Mesenchymal stem cell (in vitro differentiated cells and primary cell): ENCODE data around the gene LCN9.
A peak's percentile ranks its signal among the peaks of the same experiment; 100 is the strongest.

Experiments used
- DNase-seq: peaks from one replicate; pipeline ENCODE4 v3.0.0-alpha.2; 2013
- H2AFZ ChIP-seq: one replicate; pipeline ENCODE4 v1.6.1; 2013; ENCODE audit warnings: low read depth, mild to moderate bottlenecking, control low read depth, inconsistent platforms, low read length, moderate library complexity
- H2AK5ac ChIP-seq: 2 replicates; pipeline ENCODE4 v1.6.1; 2013; ENCODE audit warnings: low read length, moderate library complexity, mild to moderate bottlenecking, inconsistent platforms; ENCODE audit not compliant: severe bottlenecking
- H2BK120ac ChIP-seq: one replicate; pipeline ENCODE4 v1.6.1; 2013; ENCODE audit warnings: low read depth, mild to moderate bottlenecking, inconsistent platforms, low read length, moderate library complexity
- H2BK12ac ChIP-seq, 2 experiments: one replicate each; pipeline ENCODE4 v1.6.1; 2013; ENCODE audit warnings: inconsistent platforms in 2 of 2, low read length in 2 of 2, mild to moderate bottlenecking in 2 of 2, moderate library complexity in 2 of 2, control low read depth in 1 of 2
- H2BK15ac ChIP-seq: one replicate; pipeline ENCODE4 v1.6.1; 2013; ENCODE audit warnings: mild to moderate bottlenecking, low read depth, inconsistent platforms; ENCODE audit not compliant: poor library complexity, severe bottlenecking
- H2BK5ac ChIP-seq: 2 replicates; pipeline ENCODE4 v1.6.1; 2013; ENCODE audit warnings: low read depth, mild to moderate bottlenecking, low read length, control low read depth, inconsistent platforms; ENCODE audit not compliant: poor library complexity, severe bottlenecking
- H3K14ac ChIP-seq, 2 experiments: one replicate each; pipeline ENCODE4 v1.6.1; 2013; ENCODE audit warnings: inconsistent platforms in 2 of 2, low read length in 2 of 2, control low read depth in 1 of 2, mild to moderate bottlenecking in 1 of 2, moderate library complexity in 1 of 2
- H3K18ac ChIP-seq, 2 experiments: one replicate each; pipeline ENCODE4 v1.6.1; 2013; ENCODE audit warnings: inconsistent platforms in 2 of 2, low read length in 2 of 2, control low read depth in 1 of 2, low read depth in 1 of 2, mild to moderate bottlenecking in 1 of 2
- H3K23ac ChIP-seq, 2 experiments: one replicate each; pipeline ENCODE4 v1.6.1; 2013; ENCODE audit warnings: inconsistent platforms in 2 of 2, low read length in 2 of 2, mild to moderate bottlenecking in 2 of 2, moderate library complexity in 2 of 2, control low read depth in 1 of 2
- H3K27ac ChIP-seq: 2 replicates; pipeline ENCODE4 v1.5.1; 2013; ENCODE audit warnings: mild to moderate bottlenecking, moderate library complexity, low read length, control low read depth, inconsistent platforms; ENCODE audit not compliant: poor library complexity, severe bottlenecking
- H3K27me3 ChIP-seq, 2 experiments: 2 replicates each; pipeline versions ENCODE4 v1.6.1 to v1.7.0; 2013; ENCODE audit warnings: low read length in 2 of 2, mild to moderate bottlenecking in 2 of 2, moderate library complexity in 2 of 2, control low read depth in 1 of 2, inconsistent platforms in 1 of 2; ENCODE audit not compliant: control insufficient read depth in 1 of 2, insufficient read depth in 1 of 2
- H3K36me3 ChIP-seq, 2 experiments: 2 replicates each; pipeline versions ENCODE4 v1.6.1 to v1.7.0; 2013; ENCODE audit warnings: low read length in 2 of 2, control low read depth in 1 of 2, inconsistent platforms in 1 of 2, low read depth in 1 of 2, mild to moderate bottlenecking in 1 of 2; ENCODE audit not compliant: insufficient read depth in 2 of 2, control insufficient read depth in 1 of 2
- H3K4ac ChIP-seq, 2 experiments: one replicate each; pipeline ENCODE4 v1.6.1; 2013; ENCODE audit warnings: inconsistent platforms in 2 of 2, low read length in 2 of 2, mild to moderate bottlenecking in 2 of 2, moderate library complexity in 2 of 2, control low read depth in 1 of 2, low read depth in 1 of 2
- H3K4me1 ChIP-seq: 2 replicates; pipeline ENCODE4 v1.6.1; 2013; ENCODE audit warnings: low read depth, low read length, control low read depth; ENCODE audit not compliant: control insufficient read depth, insufficient read depth
- H3K4me2 ChIP-seq: 2 replicates; pipeline ENCODE4 v1.6.1; 2013; ENCODE audit warnings: low read length, mild to moderate bottlenecking, inconsistent platforms; ENCODE audit not compliant: poor library complexity, severe bottlenecking
- H3K4me3 ChIP-seq, 2 experiments: 2 replicates each; pipeline versions ENCODE4 v1.5.1 to v1.7.0; 2013; ENCODE audit warnings: low read length in 2 of 2, mild to moderate bottlenecking in 2 of 2, control low read depth in 1 of 2, low read depth in 1 of 2; ENCODE audit not compliant: insufficient read depth in 1 of 2
- H3K79me1 ChIP-seq: replicated peaks from 2 replicates; pipeline ENCODE4 v1.6.1; 2013; ENCODE audit warnings: mild to moderate bottlenecking, control low read depth, low read length, inconsistent platforms; ENCODE audit not compliant: poor library complexity, severe bottlenecking
- H3K9ac ChIP-seq: 2 replicates; pipeline ENCODE4 v1.7.0; 2013; ENCODE audit warnings: mild to moderate bottlenecking, low read length, moderate library complexity
- H3K9me3 ChIP-seq: 2 replicates; pipeline ENCODE4 v1.7.0; 2013; ENCODE audit warnings: mild to moderate bottlenecking, low read length; ENCODE audit not compliant: control insufficient read depth
- H4K8ac ChIP-seq: one replicate; pipeline ENCODE4 v1.6.1; 2013; ENCODE audit warnings: inconsistent platforms, mild to moderate bottlenecking, low read length, moderate library complexity
- H4K91ac ChIP-seq: one replicate; pipeline ENCODE4 v1.6.1; 2013; ENCODE audit warnings: mild to moderate bottlenecking, low read length, inconsistent platforms
- WGBS: methylation state at CpG from one replicate; pipeline ENCODE4 v1.1.7; 2013; ENCODE audit warnings: mixed read lengths; 5-methylcytosine and 5-hydroxymethylcytosine counted together

LCN9 gene

DNA sequence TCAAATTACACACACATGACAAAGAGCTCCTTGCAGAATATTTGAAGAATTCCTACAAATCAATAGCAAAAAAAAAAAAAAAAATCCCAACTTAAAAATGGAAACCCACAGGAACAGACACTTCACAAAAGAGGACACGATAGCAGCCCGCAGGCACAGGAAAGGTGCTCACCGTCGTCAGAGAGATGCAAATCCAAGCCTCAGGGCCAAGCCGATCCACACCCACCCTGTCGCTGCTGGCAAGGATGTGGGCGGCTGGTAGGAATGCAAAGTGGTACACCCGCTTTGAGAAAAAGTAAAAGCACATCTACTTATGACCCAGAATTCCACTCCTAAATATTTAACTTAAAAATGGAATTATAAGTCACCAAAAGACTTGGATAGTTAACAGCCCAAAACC, 10.8 kb downstream of the LCN9 start:
- H3K4ac ChIP-seq: no peak overlapping the region
- WGBS: 69% methylated on average over 8 of the region's 8 CpGs
- H3K9me3 ChIP-seq: no peaks in the 10 kb centered on the region
- no peak overlapping the region for H2BK5ac ChIP-seq
- no peaks in the 10 kb centered on the region for H3K79me1 ChIP-seq
- H3K4me3 ChIP-seq: no peak overlapping the region
- no peak for DNase-seq
- H3K36me3 ChIP-seq: no peaks in the 10 kb centered on the region
- H3K4me1 ChIP-seq: no peaks in the 10 kb centered on the region
- no peak overlapping the region for H2BK120ac ChIP-seq
- no peak overlapping the region for H3K23ac ChIP-seq
- peaks cover 0 to 7% of the 10 kb centered on the region in 2 experiments for H3K27me3 ChIP-seq
- no peak overlapping the region for H3K18ac ChIP-seq
- no peak overlapping the region for H4K8ac ChIP-seq
- H3K14ac ChIP-seq: no peak overlapping the region
- H4K91ac ChIP-seq: no peak overlapping the region
- no peak overlapping the region for H2AFZ ChIP-seq
- H3K4me2 ChIP-seq: no peak overlapping the region
- H2AK5ac ChIP-seq: no peak overlapping the region
- no peak overlapping the region for H2BK15ac ChIP-seq
- H3K27ac ChIP-seq: no peak overlapping the region
- no peak overlapping the region for H3K9ac ChIP-seq
- H2BK12ac ChIP-seq: no peak overlapping the region

DNA sequence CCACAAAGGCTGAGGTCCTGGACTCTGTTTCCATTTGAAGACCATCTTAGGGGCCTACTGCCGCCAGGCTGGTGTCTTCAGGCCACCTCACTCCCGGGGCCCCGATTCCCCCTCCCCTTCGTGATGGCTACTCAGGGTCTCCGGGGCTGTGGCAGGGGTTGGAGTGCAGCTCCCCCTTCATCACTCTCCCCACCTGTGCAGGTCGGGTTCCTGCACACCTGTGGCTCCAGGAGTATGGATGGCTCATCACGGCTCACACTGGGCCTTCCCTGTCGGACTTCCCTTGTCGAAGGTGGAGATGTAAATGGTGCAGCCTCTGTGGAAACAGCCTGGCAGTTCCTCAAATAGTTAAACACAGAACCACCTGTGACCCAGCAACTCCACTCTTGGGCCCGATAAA, 11.9 kb downstream of the LCN9 start:
- Histone ChIP-seq H2BK5ac (no peak overlapping the region), H3K27ac (no peak overlapping the region)

DNA sequence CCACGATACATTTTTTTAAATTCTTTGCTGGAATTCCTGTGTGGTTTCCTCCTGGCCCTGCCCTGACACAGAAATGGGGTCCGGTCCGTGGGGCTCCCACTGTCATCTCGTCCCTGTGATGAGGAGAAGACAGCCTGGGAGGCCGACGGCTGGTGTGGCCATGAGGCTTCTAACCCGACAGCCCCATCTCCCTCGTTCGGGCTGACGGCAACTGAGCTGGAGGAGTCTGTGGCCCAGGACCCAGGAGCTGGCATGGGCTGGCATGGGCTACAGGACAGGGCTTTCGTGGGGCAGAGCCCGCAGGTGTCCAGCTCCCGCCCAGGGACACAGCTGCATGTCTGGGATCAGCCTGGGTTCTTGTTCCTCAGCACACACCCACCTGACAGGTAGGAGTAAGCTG, 13.8 kb downstream of the LCN9 start:
- Histone ChIP-seq H3K4me2 (no peak overlapping the region), H3K27ac (no peak overlapping the region), H3K23ac (no peak overlapping the region), H3K18ac (no peak overlapping the region), H2BK15ac (no peak overlapping the region), H3K4me1 (peaks cover 2% of the 10 kb centered on the region), H4K91ac (no peak overlapping the region), H3K9ac (no peak overlapping the region), H3K36me3 (no peaks in the 10 kb centered on the region), H2BK5ac (no peak overlapping the region), H2BK120ac (no peak overlapping the region), H3K27me3 (peaks cover 0 to 8% of the 10 kb centered on the region in 2 experiments), H4K8ac (no peak overlapping the region), H3K4me3 (no peak overlapping the region), H3K9me3 (no peaks in the 10 kb centered on the region), H2AFZ (no peak overlapping the region), H3K4ac (no peak overlapping the region), H3K14ac (no peak overlapping the region), H2BK12ac (no peak overlapping the region), H3K79me1 (no peaks in the 10 kb centered on the region), H2AK5ac (no peak overlapping the region)
- DNase-seq: no peak
- WGBS: 87% methylated on average over 13 of the region's 13 CpGs

More for the DNA sequence above, 11.9 kb downstream of the LCN9 start:
- Histone ChIP-seq H2AFZ (no peak overlapping the region), H3K79me1 (no peaks in the 10 kb centered on the region), H2BK12ac (no peak overlapping the region), H3K9me3 (no peaks in the 10 kb centered on the region), H3K27me3 (peaks cover 0 to 7% of the 10 kb centered on the region in 2 experiments), H3K14ac (no peak overlapping the region), H3K4me3 (no peak overlapping the region), H3K4ac (no peak overlapping the region), H4K8ac (no peak overlapping the region), H2AK5ac (no peak overlapping the region), H4K91ac (no peak overlapping the region), H2BK120ac (no peak overlapping the region), H2BK15ac (no peak overlapping the region), H3K18ac (no peak overlapping the region), H3K23ac (no peak overlapping the region), H3K36me3 (no peaks in the 10 kb centered on the region), H3K4me1 (no peaks in the 10 kb centered on the region), H3K4me2 (no peak overlapping the region), H3K9ac (no peak overlapping the region)
- 77% methylated on average over 10 of the region's 10 CpGs for WGBS
- no peak for DNase-seq

- no peak overlapping the region for H3K18ac ChIP-seq
- no peak overlapping the region for H3K14ac ChIP-seq
- no peak overlapping the region for H2BK120ac ChIP-seq
- no peak overlapping the region for H2BK15ac ChIP-seq
- H2BK5ac ChIP-seq: no peak overlapping the region
- H4K8ac ChIP-seq: no peak overlapping the region
- H3K79me1 ChIP-seq: no peaks in the 10 kb centered on the region
- no peak overlapping the region for H2AFZ ChIP-seq
- H2BK12ac ChIP-seq: no peak overlapping the region
- H4K91ac ChIP-seq: no peak overlapping the region
- H3K27ac ChIP-seq: no peak overlapping the region
- WGBS: 86% methylated on average over 22 of the region's 22 CpGs
- no peaks in the 10 kb centered on the region for H3K9me3 ChIP-seq
- no peak overlapping the region for H3K4me2 ChIP-seq
- no peak overlapping the region for H3K9ac ChIP-seq
- peaks cover 0 to 6% of the 10 kb centered on the region in 2 experiments for H3K27me3 ChIP-seq
- H3K23ac ChIP-seq: no peak overlapping the region
- no peak overlapping the region for H3K4me3 ChIP-seq
- no peak overlapping the region for H2AK5ac ChIP-seq
- H3K4ac ChIP-seq: peak overlapping the region in 1 of 2 experiments; percentile 35
- H3K4me1 ChIP-seq: peaks cover 2% of the 10 kb centered on the region
- no peak for DNase-seq
- no peaks in the 10 kb centered on the region for H3K36me3 ChIP-seq
Measured at GRCh38 chr9:135677641-135678168, 14.6 kb downstream of the LCN9 start.
